ENCODE data around the gene CDC73.
"Not testable (repeated sequence)": the region's sequence is repeated elsewhere in the genome, so short reads cannot be mapped to it uniquely, and the experiment has no call there.

GRCh38 chr1:193266794-193267193 lies 145.0 kb downstream of the CDC73 start:
- not testable (repeated sequence) for TF ChIP-seq POLR2A, TAF1, POLR2AphosphoS5 (IDR thresholded peaks at IDR 0.05; ENCODE audit: low read depth, low read length)
